Tibial artery (tissue), 4 donors: ENCODE data around the gene TMEFF1.

ENCODE experiments used
- DNase-seq, 2 donors: peaks; one replicate each; pipeline ENCODE4 v3.0.0-alpha.2; 2019
- H3K27ac ChIP-seq, 2 donors: fragments of 200-600 bp; sonication (generic) in 1 of 2; 1 replicate in 1 of 2; 2 replicates in 1 of 2; pipeline ENCODE4 v1.5.1; 2018 to 2019; ENCODE audit warnings: mild to moderate bottlenecking in 1 of 2
- H3K27me3 ChIP-seq, 2 donors: fragments of 200-600 bp; sonication (generic) in 1 of 2; one replicate each; pipeline versions ENCODE4 v1.5.1 to v1.6.0; 2016 to 2019
- H3K36me3 ChIP-seq, 3 donors: fragments of 200-600 bp; sonication (generic) in 2 of 3; one replicate each; pipeline ENCODE4 v1.5.1; 2016 to 2019; ENCODE audit warnings: mild to moderate bottlenecking in 2 of 3
- H3K4me1 ChIP-seq, 4 donors: fragments of 200-600 bp; sonication (generic) in 2 of 4; 1 replicate in 3 of 4; 2 replicates in 1 of 4; pipeline ENCODE4 v1.5.1; 2016 to 2019
- H3K4me3 ChIP-seq, 2 donors: fragments of 200-600 bp; sonication (generic) in 1 of 2; 1 replicate in 1 of 2; 2 replicates in 1 of 2; pipeline ENCODE4 v1.5.1; 2018 to 2019; ENCODE audit warnings: mild to moderate bottlenecking in 2 of 2
- H3K9me3 ChIP-seq, 3 donors: fragments of 200-600 bp; sonication (generic) in 1 of 3; one replicate each; pipeline ENCODE4 v1.5.1; 2016 to 2019
- intact Hi-C: fragments of 100-400 bp; cut with DNase I; formaldehyde crosslinking; loops from one replicate; pipeline ENCODE4 v1.15.0; 2023; ENCODE audit warnings: low total_unique reads
- TF ChIP-seq, protein P1 (sequence below), 2 experiments: fragments of 200-600 bp in 1 of 2; fragments of 450-650 bp in 1 of 2; IDR thresholded peaks; one replicate each; pipeline ENCODE4 v1.5.1; 2017 to 2019; ENCODE audit warnings: antibody characterized with exemption in 2 of 2, mild to moderate bottlenecking in 1 of 2, moderate library complexity in 1 of 2

TMEFF1 gene

GRCh38 chr9:100485196-100485595 is 12.2 kb downstream of the TMEFF1 start:
- TF ChIP-seq, protein P1, sequence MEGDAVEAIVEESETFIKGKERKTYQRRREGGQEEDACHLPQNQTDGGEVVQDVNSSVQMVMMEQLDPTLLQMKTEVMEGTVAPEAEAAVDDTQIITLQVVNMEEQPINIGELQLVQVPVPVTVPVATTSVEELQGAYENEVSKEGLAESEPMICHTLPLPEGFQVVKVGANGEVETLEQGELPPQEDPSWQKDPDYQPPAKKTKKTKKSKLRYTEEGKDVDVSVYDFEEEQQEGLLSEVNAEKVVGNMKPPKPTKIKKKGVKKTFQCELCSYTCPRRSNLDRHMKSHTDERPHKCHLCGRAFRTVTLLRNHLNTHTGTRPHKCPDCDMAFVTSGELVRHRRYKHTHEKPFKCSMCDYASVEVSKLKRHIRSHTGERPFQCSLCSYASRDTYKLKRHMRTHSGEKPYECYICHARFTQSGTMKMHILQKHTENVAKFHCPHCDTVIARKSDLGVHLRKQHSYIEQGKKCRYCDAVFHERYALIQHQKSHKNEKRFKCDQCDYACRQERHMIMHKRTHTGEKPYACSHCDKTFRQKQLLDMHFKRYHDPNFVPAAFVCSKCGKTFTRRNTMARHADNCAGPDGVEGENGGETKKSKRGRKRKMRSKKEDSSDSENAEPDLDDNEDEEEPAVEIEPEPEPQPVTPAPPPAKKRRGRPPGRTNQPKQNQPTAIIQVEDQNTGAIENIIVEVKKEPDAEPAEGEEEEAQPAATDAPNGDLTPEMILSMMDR (IDR thresholded peaks at IDR 0.05) = no peak
- H3K27me3 ChIP-seq = no peaks in the 10 kb centered on the region
- no peak overlapping the region for H3K4me3 ChIP-seq
- no peaks in the 10 kb centered on the region for H3K36me3 ChIP-seq
- H3K9me3 ChIP-seq = no peaks in the 10 kb centered on the region
- no peak overlapping the region for H3K27ac ChIP-seq
- no peaks in the 10 kb centered on the region for H3K4me1 ChIP-seq
- DNase-seq = no peak
- intact Hi-C loops = no loop called here

GRCh38 chr9:100486479-100487176 is 13.7 kb downstream of the TMEFF1 start:
- intact Hi-C loops = no loop called here
- Histone ChIP-seq H3K27ac (no peak overlapping the region), H3K4me1 (no peaks in the 10 kb centered on the region), H3K36me3 (no peaks in the 10 kb centered on the region), H3K27me3 (no peaks in the 10 kb centered on the region), H3K4me3 (no peak overlapping the region), H3K9me3 (no peaks in the 10 kb centered on the region)
- no peak for DNase-seq
- TF ChIP-seq, protein P1 (IDR thresholded peaks at IDR 0.05) = no peak

- Histone ChIP-seq H3K27ac (no peak overlapping the region), H3K9me3 (no peaks in the 10 kb centered on the region), H3K36me3 (no peaks in the 10 kb centered on the region), H3K4me3 (no peak overlapping the region), H3K27me3 (no peaks in the 10 kb centered on the region), H3K4me1 (no peaks in the 10 kb centered on the region)
- TF ChIP-seq, protein P1 (IDR thresholded peaks at IDR 0.05) = no peak
- intact Hi-C loops = no loop called here
- no peak for DNase-seq
These were observed 15.2 kb downstream of the TMEFF1 start for GRCh38 chr9:100488177-100488576.

GRCh38 chr9:100489836-100490235 is 16.9 kb downstream of the TMEFF1 start:
- Histone ChIP-seq H3K27ac (no peak overlapping the region), H3K9me3 (no peaks in the 10 kb centered on the region), H3K36me3 (no peaks in the 10 kb centered on the region), H3K4me1 (no peaks in the 10 kb centered on the region), H3K4me3 (no peak overlapping the region), H3K27me3 (no peaks in the 10 kb centered on the region)
- TF ChIP-seq, protein P1 (IDR thresholded peaks at IDR 0.05) = no peak
- DNase-seq = no peak
- intact Hi-C loops = no loop called here

DNA sequence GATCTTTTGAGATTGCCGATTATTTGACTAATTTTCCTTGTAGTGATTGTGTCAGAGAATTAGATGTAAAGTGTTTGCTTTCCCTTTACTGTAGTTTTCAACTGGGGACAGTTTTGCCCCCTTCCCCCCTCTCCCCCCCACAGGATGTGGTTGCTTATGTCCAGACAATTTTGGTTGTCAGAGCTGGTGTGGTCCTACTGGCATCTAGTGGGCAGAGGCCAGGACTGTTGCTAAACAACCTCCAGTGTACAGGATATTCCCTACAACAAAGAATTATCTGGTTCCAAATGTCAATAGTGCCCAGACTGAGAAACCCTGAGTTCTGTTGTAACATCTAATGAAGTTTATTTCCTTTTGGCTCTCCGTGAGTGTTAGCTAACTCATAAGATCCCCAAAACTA is 20.0 kb downstream of the TMEFF1 start:
- TF ChIP-seq, protein P1 (IDR thresholded peaks at IDR 0.05) = no peak
- H3K27ac ChIP-seq = no peak overlapping the region
- no peak overlapping the region for H3K4me3 ChIP-seq
- H3K36me3 ChIP-seq = no peaks in the 10 kb centered on the region
- no peaks in the 10 kb centered on the region for H3K4me1 ChIP-seq
- H3K9me3 ChIP-seq = no peaks in the 10 kb centered on the region
- H3K27me3 ChIP-seq = no peaks in the 10 kb centered on the region
- no peak for DNase-seq
- intact Hi-C loops = no loop called here

DNA sequence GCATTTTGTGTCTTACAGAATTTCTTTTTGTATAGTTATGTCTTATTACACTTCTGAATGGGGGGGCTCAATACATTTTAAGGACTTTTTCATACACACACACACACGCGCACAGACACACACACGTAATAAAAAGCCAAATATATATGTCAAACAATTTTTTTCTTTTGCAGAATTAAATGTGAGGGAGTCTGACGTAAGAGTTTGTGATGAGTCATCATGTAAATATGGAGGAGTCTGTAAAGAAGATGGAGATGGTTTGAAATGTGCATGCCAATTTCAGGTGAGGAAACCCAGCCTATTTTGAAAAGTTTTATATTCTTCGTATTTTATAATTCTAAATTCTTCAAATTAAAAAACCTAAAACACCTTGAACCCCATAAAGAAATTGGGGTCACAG is 25.6 kb downstream of the TMEFF1 start:
- H3K4me1 ChIP-seq = no peaks in the 10 kb centered on the region
- intact Hi-C loops = no loop called here
- H3K9me3 ChIP-seq = no peaks in the 10 kb centered on the region
- no peak overlapping the region for H3K27ac ChIP-seq
- no peak for DNase-seq
- H3K4me3 ChIP-seq = no peak overlapping the region
- TF ChIP-seq, protein P1 (IDR thresholded peaks at IDR 0.05) = no peak
- no peaks in the 10 kb centered on the region for H3K36me3 ChIP-seq
- H3K27me3 ChIP-seq = no peaks in the 10 kb centered on the region
